Stomach (tissue), 4 donors: ENCODE results near the gene IFNA6.

Experiments
- CTCF ChIP-seq, 7 experiments: fragments of 450-650 bp in 4 of 7; fragments of 200-600 bp in 3 of 7; sonication (generic) in 3 of 7; IDR thresholded peaks; one replicate each; pipeline ENCODE4 v1.5.1; 2016 to 2019; ENCODE audit warnings: antibody characterized with exemption in 7 of 7, control low read depth in 2 of 7, mild to moderate bottlenecking in 1 of 7
- POLR2AphosphoS5 ChIP-seq, 3 donors: sonication (generic); formaldehyde crosslinking; IDR thresholded peaks; one replicate each; pipeline ENCODE4 v1.6.1; 2016; ENCODE audit warnings: antibody characterized with exemption in 3 of 3

GRCh38 chr9:21383627-21384026, 32.9 kb upstream of the IFNA6 start:
- TF ChIP-seq CTCF (IDR thresholded peaks at IDR 0.05) (no peak), POLR2AphosphoS5 (IDR thresholded peaks at IDR 0.05) (no peak)
